NCI-H345 (cell line): ENCODE data around the gene LHPP.
A peak's percentile ranks its signal among the peaks of the same experiment; 100 is the strongest.

Experiments used
- DNase-seq: peaks from one replicate; lab custom pipeline; 2025; lab: John Stamatoyannopoulos, UW

Gene LHPP

GRCh38 chr10:124644771-124645415 lies 183.3 kb downstream of the LHPP start:
- DNase-seq, result no peak

GRCh38 chr10:124645467-124646095 lies 184.0 kb downstream of the LHPP start:
- DNase-seq, result no peak

- DNase-seq, result no peak
These were observed 185.1 kb downstream of the LHPP start for GRCh38 chr10:124646483-124647352.

- DNase-seq, result no peak
These were observed 186.0 kb downstream of the LHPP start for GRCh38 chr10:124647421-124648130.

- no peak for DNase-seq
These were observed 186.5 kb downstream of the LHPP start for GRCh38 chr10:124648131-124648475.

- DNase-seq, result peak; percentile 85
These were observed 187.1 kb downstream of the LHPP start for GRCh38 chr10:124648738-124649137.

GRCh38 chr10:124649214-124649613 lies 187.6 kb downstream of the LHPP start:
- no peak for DNase-seq

- no peak for DNase-seq
These were observed 188.6 kb downstream of the LHPP start for GRCh38 chr10:124650263-124650662.

- DNase-seq, result no peak
These were observed 189.3 kb downstream of the LHPP start for GRCh38 chr10:124650820-124651401.

- DNase-seq, result no peak
These were observed 189.8 kb downstream of the LHPP start for GRCh38 chr10:124651402-124651891.

GRCh38 chr10:124652200-124652599 lies 190.6 kb downstream of the LHPP start:
- no peak for DNase-seq

GRCh38 chr10:124652701-124653100 lies 191.1 kb downstream of the LHPP start:
- no peak for DNase-seq

- DNase-seq, result no peak
These were observed 191.7 kb downstream of the LHPP start for GRCh38 chr10:124653311-124653710.

GRCh38 chr10:124653811-124654651 lies 192.4 kb downstream of the LHPP start:
- no peak for DNase-seq

- DNase-seq, result no peak
These were observed 193.1 kb downstream of the LHPP start for GRCh38 chr10:124654686-124655085.

GRCh38 chr10:124655191-124656112 lies 193.8 kb downstream of the LHPP start:
- DNase-seq, result no peak

GRCh38 chr10:124656113-124656490 lies 194.5 kb downstream of the LHPP start:
- no peak for DNase-seq

GRCh38 chr10:124656541-124656940 lies 194.9 kb downstream of the LHPP start:
- no peak for DNase-seq

- no peak for DNase-seq
These were observed 196.2 kb downstream of the LHPP start for GRCh38 chr10:124657806-124658205.
